ENCODE data around the gene MFSD11.

MFSD11 gene

GRCh38 chr17:76737676-76738467 lies at the start of gene MFSD11:
MFSD11 (plus strand) TSS chr17:76738119; CDS start chr17:76738353, 234 bp downstream.
- DNase-seq (ENCODE audit: low read depth) = peak; percentile 77
- H3K4me3 ChIP-seq (ENCODE audit: low read depth, low read length) = peak within 1 kb of the TSS; percentile 97

GRCh38 chr17:76688165-76688622 lies 49.7 kb upstream of the MFSD11 start:
- no peak for TF ChIP-seq CTCF (IDR thresholded peaks at IDR 0.05; ENCODE audit: control insufficient read depth, extremely low read depth, insufficient read depth)
- no peak for DNase-seq (ENCODE audit: low read depth)
- H3K4me3 ChIP-seq (ENCODE audit: low read depth, low read length) = no peak overlapping the region

More at GRCh38 chr17:76737676-76738467, at the start of gene MFSD11:
- no peak for TF ChIP-seq CTCF (IDR thresholded peaks at IDR 0.05; ENCODE audit: control insufficient read depth, extremely low read depth, insufficient read depth)

- DNase-seq (ENCODE audit: low read depth) = no peak
- TF ChIP-seq CTCF (IDR thresholded peaks at IDR 0.05; ENCODE audit: control insufficient read depth, extremely low read depth, insufficient read depth) = no peak
- no peak overlapping the region for H3K4me3 ChIP-seq (ENCODE audit: low read depth, low read length)
Observed at GRCh38 chr17:76689859-76690258, 48.1 kb upstream of the MFSD11 start.

- DNase-seq (ENCODE audit: low read depth) = no peak
- no peak overlapping the region for H3K4me3 ChIP-seq (ENCODE audit: low read depth, low read length)
- TF ChIP-seq CTCF (IDR thresholded peaks at IDR 0.05; ENCODE audit: control insufficient read depth, extremely low read depth, insufficient read depth) = no peak
Observed at GRCh38 chr17:76690596-76691280, 47.2 kb upstream of the MFSD11 start.

GRCh38 chr17:76691379-76692191 lies 46.3 kb upstream of the MFSD11 start:
- TF ChIP-seq CTCF (IDR thresholded peaks at IDR 0.05; ENCODE audit: control insufficient read depth, extremely low read depth, insufficient read depth) = no peak
- H3K4me3 ChIP-seq (ENCODE audit: low read depth, low read length) = no peak overlapping the region
- DNase-seq (ENCODE audit: low read depth) = no peak

- no peak for TF ChIP-seq CTCF (IDR thresholded peaks at IDR 0.05; ENCODE audit: control insufficient read depth, extremely low read depth, insufficient read depth)
- H3K4me3 ChIP-seq (ENCODE audit: low read depth, low read length) = no peak overlapping the region
- no peak for DNase-seq (ENCODE audit: low read depth)
Observed at GRCh38 chr17:76695059-76695831, 42.7 kb upstream of the MFSD11 start.

Data from LNCaP clone FGC (cell line).